Body of pancreas (tissue), 4 donors: ENCODE measurements around the gene MVP. TPM values are rescaled to one million over a fixed set of nuclear protein-coding genes. Genes with fewer than 3 reads are reported as not detected.

Experiments used
- ATAC-seq: fragments of 150-250 bp; one replicate; pipeline ENCODE4 v1.9.1; 2016
- DNase-seq, 4 donors: peaks; one replicate each; pipeline ENCODE4 v3.0.0-alpha.2; 2019
- H3K27ac ChIP-seq, 4 donors: fragments of 200-600 bp; sonication (generic); 1 replicate in 3 of 4; 2 replicates in 1 of 4; pipeline versions ENCODE4 v1.5.1 to v1.6.1; 2016 to 2019; ENCODE audit warnings: mild to moderate bottlenecking in 1 of 4, mixed read lengths in 1 of 4, moderate library complexity in 1 of 4
- H3K27me3 ChIP-seq, 2 donors: fragments of 200-600 bp; sonication (generic); one replicate each; pipeline ENCODE4 v1.6.0; 2016; ENCODE audit warnings: mild to moderate bottlenecking in 1 of 2
- H3K36me3 ChIP-seq, 2 donors: fragments of 200-600 bp; sonication (generic); replicated peaks in 1 of 2; 2 replicates each; pipeline ENCODE4 v1.5.1; 2016; ENCODE audit warnings: low read depth in 2 of 2; ENCODE audit not compliant: insufficient read depth in 1 of 2
- H3K4me1 ChIP-seq: fragments of 200-600 bp; sonication (generic); one replicate; pipeline ENCODE4 v1.6.0; 2016
- H3K4me3 ChIP-seq, 2 donors: fragments of 200-600 bp; sonication (generic); 1 replicate in 1 of 2; 2 replicates in 1 of 2; pipeline ENCODE4 v1.5.1; 2016 to 2019
- H3K9me3 ChIP-seq, 3 donors: fragments of 200-600 bp; sonication (generic); 1 replicate in 2 of 3; 2 replicates in 1 of 3; pipeline ENCODE4 v1.5.1; 2016
- POLR2A ChIP-seq, 3 donors: fragments of 450-650 bp; IDR thresholded peaks; one replicate each; pipeline ENCODE4 v1.6.1; 2016; ENCODE audit warnings: antibody characterized with exemption in 3 of 3, mild to moderate bottlenecking in 2 of 3
- WGBS, 2 donors: methylation state at CpG; one replicate each; pipeline ENCODE4 v1.1.5; 2017; 5-methylcytosine and 5-hydroxymethylcytosine counted together
- intact Hi-C: fragments of 100-400 bp; cut with DNase I; formaldehyde crosslinking; loops from one replicate; pipeline ENCODE4 v1.15.1; 2023
- total RNA-seq, 2 donors: library from RNA; depleted of rRNA; stranded (reverse); fragments of >200 nt; gene quantifications; one replicate each; pipeline ENCODE4 v1.1.0, GENCODE V29; 2016
- TF ChIP-seq, protein P1 (sequence below), 7 experiments: fragments of 450-650 bp in 4 of 7; fragments of 200-600 bp in 3 of 7; sonication (generic) in 3 of 7; IDR thresholded peaks; one replicate each; pipeline ENCODE4 v1.5.1; 2016 to 2019; ENCODE audit warnings: antibody characterized with exemption in 7 of 7

The MVP gene
- total RNA-seq, 2 donors from 2014 or later: 75.5 to 139 TPM

DNA sequence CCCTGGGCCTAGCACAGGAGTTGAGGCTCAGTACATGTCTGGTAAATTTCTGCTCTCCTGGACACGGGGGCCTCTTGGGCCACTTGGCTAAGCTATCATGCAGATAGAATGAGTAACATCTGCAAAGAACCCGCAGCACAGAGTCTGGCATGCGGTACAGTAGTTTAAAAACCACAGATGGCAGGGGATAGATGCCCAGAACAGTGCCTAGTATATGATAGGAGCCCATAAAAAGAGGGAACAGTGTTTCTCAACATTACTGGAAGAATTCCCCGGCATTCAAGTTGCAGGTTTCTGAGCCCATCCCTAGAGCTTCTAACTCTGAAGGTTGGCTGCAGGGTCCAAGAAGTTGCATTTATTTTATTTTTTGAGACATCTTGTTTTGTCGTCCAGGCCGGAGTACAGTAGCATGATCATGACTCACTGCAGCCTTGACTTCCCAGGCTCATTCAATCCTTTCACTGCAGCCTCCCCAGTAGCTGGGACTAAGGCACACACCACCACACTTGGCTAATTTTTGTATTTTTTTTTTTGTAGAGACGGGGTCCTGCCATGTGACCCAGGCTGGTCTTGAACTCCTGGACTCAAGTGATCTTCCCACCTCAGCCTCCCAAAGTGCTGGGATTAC is 37.0 kb downstream of the MVP start:
- Histone ChIP-seq H3K4me3 (no peak overlapping the region), H3K36me3 (peaks cover 0 to 5% of the 10 kb centered on the region in 2 donors), H3K4me1 (peaks cover 25% of the 10 kb centered on the region), H3K27ac (no peak overlapping the region), H3K27me3 (no peaks in the 10 kb centered on the region), H3K9me3 (no peaks in the 10 kb centered on the region)
- DNase-seq (no peak), ATAC-seq (no peak)
- 77 to 81% methylated on average over 7 of the region's 7 CpGs for WGBS, 2 donors
- TF ChIP-seq, protein P1, sequence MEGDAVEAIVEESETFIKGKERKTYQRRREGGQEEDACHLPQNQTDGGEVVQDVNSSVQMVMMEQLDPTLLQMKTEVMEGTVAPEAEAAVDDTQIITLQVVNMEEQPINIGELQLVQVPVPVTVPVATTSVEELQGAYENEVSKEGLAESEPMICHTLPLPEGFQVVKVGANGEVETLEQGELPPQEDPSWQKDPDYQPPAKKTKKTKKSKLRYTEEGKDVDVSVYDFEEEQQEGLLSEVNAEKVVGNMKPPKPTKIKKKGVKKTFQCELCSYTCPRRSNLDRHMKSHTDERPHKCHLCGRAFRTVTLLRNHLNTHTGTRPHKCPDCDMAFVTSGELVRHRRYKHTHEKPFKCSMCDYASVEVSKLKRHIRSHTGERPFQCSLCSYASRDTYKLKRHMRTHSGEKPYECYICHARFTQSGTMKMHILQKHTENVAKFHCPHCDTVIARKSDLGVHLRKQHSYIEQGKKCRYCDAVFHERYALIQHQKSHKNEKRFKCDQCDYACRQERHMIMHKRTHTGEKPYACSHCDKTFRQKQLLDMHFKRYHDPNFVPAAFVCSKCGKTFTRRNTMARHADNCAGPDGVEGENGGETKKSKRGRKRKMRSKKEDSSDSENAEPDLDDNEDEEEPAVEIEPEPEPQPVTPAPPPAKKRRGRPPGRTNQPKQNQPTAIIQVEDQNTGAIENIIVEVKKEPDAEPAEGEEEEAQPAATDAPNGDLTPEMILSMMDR (IDR thresholded peaks at IDR 0.05): no peak
- no peak for TF ChIP-seq POLR2A (IDR thresholded peaks at IDR 0.05)
- intact Hi-C loops: no loop called here

- 57 to 58% methylated on average over 10 of the region's 10 CpGs for WGBS, 2 donors
- Histone ChIP-seq H3K4me1 (peaks cover 28% of the 10 kb centered on the region), H3K27ac (no peak overlapping the region), H3K36me3 (peaks cover 0 to 5% of the 10 kb centered on the region in 2 donors), H3K27me3 (no peaks in the 10 kb centered on the region), H3K9me3 (no peaks in the 10 kb centered on the region), H3K4me3 (no peak overlapping the region)
- intact Hi-C loops: no loop called here
- peak in 2 of 4 donors; percentile 27 to 55 for DNase-seq
- TF ChIP-seq POLR2A (IDR thresholded peaks at IDR 0.05): no peak
- TF ChIP-seq, protein P1 (IDR thresholded peaks at IDR 0.05): no peak
- no peak for ATAC-seq
Measured at GRCh38 chr16:29858149-29858849, 38.0 kb downstream of the MVP start.

GRCh38 chr16:29858974-29859373 is 38.7 kb downstream of the MVP start:
- WGBS, 2 donors: 91 to 93% methylated on average over 15 to 19 of the region's 19 CpGs
- TF ChIP-seq POLR2A (IDR thresholded peaks at IDR 0.05): no peak
- TF ChIP-seq, protein P1 (IDR thresholded peaks at IDR 0.05): no peak
- Histone ChIP-seq H3K36me3 (peaks cover 0 to 5% of the 10 kb centered on the region in 2 donors), H3K27ac (no peak overlapping the region), H3K9me3 (no peaks in the 10 kb centered on the region), H3K4me3 (no peak overlapping the region), H3K27me3 (no peaks in the 10 kb centered on the region), H3K4me1 (peaks cover 33% of the 10 kb centered on the region)
- ATAC-seq: no peak
- no peak for DNase-seq
- intact Hi-C loops: no loop called here

DNA sequence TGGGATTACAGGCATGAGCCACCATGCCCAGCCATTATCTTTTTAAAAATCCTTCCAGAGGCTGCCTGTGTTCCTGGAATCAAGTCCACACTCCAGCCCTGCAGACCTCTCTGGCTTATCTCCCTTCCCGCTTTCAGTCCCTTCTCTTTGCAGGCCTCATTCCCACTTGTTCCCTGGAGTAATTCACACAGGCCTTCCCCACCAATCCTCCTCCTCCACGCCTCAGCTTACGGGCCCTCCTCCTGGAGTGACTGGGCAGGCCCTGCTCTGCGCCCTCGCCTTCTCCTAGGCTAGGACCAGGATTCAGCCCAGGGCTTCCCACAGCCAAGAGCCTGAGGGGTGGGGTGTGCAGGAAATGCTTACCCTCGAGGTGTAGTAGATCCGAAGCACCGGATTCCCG is 40.0 kb downstream of the MVP start:
- intact Hi-C loops: no loop called here
- ATAC-seq (no peak), DNase-seq (no peak)
- WGBS, 2 donors: 87 to 89% methylated on average over 6 to 9 of the region's 9 CpGs
- Histone ChIP-seq H3K27me3 (no peaks in the 10 kb centered on the region), H3K36me3 (peaks cover 0 to 5% of the 10 kb centered on the region in 2 donors), H3K27ac (no peak overlapping the region), H3K9me3 (no peaks in the 10 kb centered on the region), H3K4me3 (no peak overlapping the region), H3K4me1 (peaks cover 33% of the 10 kb centered on the region)
- TF ChIP-seq POLR2A (IDR thresholded peaks at IDR 0.05): no peak
- TF ChIP-seq, protein P1 (IDR thresholded peaks at IDR 0.05): no peak
